ENCODE results near the gene SGMS1.

DNA sequence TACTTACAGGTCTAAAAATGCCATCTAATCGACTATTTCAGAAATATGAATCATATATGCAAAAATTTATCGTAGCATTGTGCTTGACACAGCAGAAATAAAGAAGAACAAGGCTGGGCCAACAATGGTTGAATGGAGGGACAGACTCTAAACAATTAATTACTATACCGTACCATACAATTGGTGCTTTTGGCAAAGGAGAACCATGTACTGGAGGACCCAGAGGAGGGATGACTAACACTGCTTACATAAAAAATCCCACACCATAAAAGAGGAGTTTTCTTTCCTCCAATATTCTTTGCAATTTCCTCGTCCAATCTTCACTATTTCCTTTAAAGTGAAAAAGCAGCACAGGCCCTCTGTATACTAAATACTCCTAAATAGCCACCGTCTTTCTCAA, 94.1 kb downstream of the SGMS1 start:
- no peak for TF ChIP-seq POLR2AphosphoS5 (IDR thresholded peaks at IDR 0.05; ENCODE audit: low read depth)
- TF ChIP-seq, protein P1, sequence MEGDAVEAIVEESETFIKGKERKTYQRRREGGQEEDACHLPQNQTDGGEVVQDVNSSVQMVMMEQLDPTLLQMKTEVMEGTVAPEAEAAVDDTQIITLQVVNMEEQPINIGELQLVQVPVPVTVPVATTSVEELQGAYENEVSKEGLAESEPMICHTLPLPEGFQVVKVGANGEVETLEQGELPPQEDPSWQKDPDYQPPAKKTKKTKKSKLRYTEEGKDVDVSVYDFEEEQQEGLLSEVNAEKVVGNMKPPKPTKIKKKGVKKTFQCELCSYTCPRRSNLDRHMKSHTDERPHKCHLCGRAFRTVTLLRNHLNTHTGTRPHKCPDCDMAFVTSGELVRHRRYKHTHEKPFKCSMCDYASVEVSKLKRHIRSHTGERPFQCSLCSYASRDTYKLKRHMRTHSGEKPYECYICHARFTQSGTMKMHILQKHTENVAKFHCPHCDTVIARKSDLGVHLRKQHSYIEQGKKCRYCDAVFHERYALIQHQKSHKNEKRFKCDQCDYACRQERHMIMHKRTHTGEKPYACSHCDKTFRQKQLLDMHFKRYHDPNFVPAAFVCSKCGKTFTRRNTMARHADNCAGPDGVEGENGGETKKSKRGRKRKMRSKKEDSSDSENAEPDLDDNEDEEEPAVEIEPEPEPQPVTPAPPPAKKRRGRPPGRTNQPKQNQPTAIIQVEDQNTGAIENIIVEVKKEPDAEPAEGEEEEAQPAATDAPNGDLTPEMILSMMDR (conservative IDR thresholded peaks at IDR 0.05; ENCODE audit: low read depth in 2 of 2): no peak
